ENCODE measurements around the gene CNGA1. TPM values are rescaled to one million over a fixed set of nuclear protein-coding genes. Genes with fewer than 3 reads are reported as not detected.
"Not testable (repeated sequence)": the region's sequence is repeated elsewhere in the genome, so short reads cannot be mapped to it uniquely, and the experiment has no call there.

CNGA1 gene
- total RNA-seq, 1 experiment from 2014 or later = 0.05 TPM

- in situ Hi-C loops (cut with HindIII; ENCODE audit: low pct_unique_long_range_greater_than_20kb, low sequenced_read_pairs) = loop anchor here (10.0 kb wide), 1 partner anchor 255 kb away; no protein-coding TSS in a partner anchor
- no peak for DNase-seq (ENCODE audit: low read depth, low spot score)
Observed at GRCh38 chr4:47929682-47930201, 86.7 kb downstream of the CNGA1 start.

DNA sequence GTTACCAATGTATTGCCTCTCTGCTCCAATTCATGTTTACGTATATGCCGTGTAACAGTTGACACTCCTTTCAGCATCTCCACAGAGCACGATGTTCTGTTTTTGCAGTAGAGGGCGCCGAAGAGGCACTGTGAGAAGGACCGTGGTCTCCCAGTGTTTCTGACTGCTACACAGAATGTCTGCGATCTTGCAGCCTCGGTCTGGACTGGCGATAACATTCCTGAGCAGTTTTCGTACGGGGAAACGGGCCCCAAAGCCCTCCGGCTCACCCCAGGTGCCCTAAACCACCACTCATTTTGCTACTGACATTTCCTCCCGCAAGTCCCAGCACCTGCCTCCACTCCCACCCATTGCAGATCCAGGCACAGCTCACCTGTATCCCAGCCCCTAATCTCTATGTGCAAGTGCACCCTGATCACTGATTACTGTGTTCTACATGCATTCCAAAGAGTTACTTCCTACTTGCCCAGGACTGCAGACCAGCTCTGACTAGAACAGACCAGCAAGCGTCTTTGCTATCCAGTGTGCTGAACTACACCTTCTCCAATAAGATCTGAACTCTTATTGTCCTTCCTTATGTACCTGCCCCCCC, 89.7 kb downstream of the CNGA1 start:
- in situ Hi-C loops (cut with HindIII; ENCODE audit: low pct_unique_long_range_greater_than_20kb, low sequenced_read_pairs) = no loop called here

GRCh38 chr4:47923261-47923608, 93.2 kb downstream of the CNGA1 start:
- in situ Hi-C loops (cut with HindIII; ENCODE audit: low pct_unique_long_range_greater_than_20kb, low sequenced_read_pairs); DNase-seq (ENCODE audit: low read depth, low spot score): not testable (repeated sequence)

More for the DNA sequence above, 89.7 kb downstream of the CNGA1 start:
- DNase-seq (ENCODE audit: low read depth, low spot score) = peak; percentile 74

DNA sequence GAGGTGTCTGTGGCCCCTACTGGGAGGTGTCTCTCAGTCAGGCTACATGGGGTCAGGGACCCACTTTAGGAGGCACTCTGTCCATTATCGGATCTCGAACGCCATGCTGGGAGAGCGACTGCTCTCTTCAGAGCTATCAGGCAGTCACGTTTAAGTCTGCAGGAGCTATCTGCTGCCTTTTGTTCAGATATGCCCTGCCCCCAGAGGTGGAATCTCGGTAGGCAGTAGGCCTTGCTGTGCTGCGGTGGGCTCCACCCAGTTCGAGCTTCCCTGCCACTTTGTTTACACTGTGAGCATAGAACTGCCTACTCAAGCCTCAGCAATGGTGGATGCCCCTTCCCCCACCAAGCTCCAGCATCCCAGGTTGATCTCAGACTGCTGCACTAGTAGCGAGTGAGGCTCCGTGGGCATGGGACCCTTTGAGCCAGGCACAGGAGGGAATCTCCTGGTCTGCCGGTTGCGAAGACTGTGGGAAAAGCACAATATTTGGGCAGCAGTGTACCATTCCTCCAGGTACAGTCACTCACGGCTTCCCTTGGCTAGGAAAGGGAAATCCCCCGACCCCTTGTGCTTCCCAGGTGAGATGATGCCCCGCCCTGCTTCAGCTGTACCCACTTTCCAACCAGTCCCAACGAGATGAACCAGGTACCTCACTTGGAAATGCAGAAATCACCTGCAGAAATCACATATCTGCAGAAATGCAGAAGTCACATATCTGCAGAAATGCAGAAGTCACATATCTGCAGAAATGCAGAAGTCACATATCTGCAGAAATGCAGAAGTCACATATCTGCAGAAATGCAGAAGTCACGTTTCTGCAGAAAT, 93.8 kb downstream of the CNGA1 start:
- in situ Hi-C loops (cut with HindIII; ENCODE audit: low pct_unique_long_range_greater_than_20kb, low sequenced_read_pairs); DNase-seq (ENCODE audit: low read depth, low spot score): not testable (repeated sequence)

- DNase-seq (ENCODE audit: low read depth, low spot score); in situ Hi-C loops (cut with HindIII; ENCODE audit: low pct_unique_long_range_greater_than_20kb, low sequenced_read_pairs): not testable (repeated sequence)
Observed at GRCh38 chr4:47917163-47917562, 99.3 kb downstream of the CNGA1 start.

DNA sequence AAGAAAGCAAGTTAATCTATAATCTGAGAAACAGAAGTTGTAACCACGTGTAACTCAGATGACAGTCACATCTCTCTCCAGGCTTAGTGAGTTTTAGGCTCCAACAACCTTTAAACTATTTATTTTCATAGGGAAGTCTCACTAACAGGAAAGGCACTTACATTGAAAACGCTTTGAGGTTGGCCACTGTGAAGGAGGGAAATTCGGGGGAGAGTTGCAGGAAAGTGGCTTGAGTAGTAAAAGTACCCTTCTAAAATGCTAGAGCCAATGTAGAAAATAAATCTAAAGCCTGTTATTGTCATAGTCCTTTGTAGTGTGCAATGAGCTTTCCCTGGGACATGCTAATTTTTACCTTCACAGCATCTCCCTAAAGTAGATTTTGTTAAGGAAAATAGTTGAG, 101.1 kb downstream of the CNGA1 start:
- no peak for DNase-seq (ENCODE audit: low read depth, low spot score)
- in situ Hi-C loops (cut with HindIII; ENCODE audit: low pct_unique_long_range_greater_than_20kb, low sequenced_read_pairs) = no loop called here

DNA sequence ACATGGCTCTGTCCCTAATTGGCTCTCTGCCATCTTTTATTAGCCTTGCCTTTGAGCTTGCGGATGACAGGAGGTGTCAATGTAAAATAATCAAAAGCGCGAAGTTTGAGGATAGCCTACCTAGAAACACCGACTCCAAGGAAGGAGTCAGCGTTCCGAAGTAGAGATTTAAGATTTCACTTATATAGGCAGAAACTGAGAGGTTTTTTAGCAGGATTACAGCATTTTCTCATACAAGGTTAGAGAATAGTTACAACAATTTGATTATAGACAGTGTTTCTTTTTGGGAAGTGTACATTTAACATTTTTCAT, 101.6 kb downstream of the CNGA1 start:
- no peak for DNase-seq (ENCODE audit: low read depth, low spot score)
- in situ Hi-C loops (cut with HindIII; ENCODE audit: low pct_unique_long_range_greater_than_20kb, low sequenced_read_pairs) = no loop called here

- DNase-seq (ENCODE audit: low read depth, low spot score) = peak; percentile 95
Observed at GRCh38 chr4:47914220-47914925, 102.1 kb downstream of the CNGA1 start, which contains the start of gene NFXL1. TSS of gene NFXL1 (minus strand) at chr4:47914583. CDS start at chr4:47914203, 380 bp downstream.

DNA sequence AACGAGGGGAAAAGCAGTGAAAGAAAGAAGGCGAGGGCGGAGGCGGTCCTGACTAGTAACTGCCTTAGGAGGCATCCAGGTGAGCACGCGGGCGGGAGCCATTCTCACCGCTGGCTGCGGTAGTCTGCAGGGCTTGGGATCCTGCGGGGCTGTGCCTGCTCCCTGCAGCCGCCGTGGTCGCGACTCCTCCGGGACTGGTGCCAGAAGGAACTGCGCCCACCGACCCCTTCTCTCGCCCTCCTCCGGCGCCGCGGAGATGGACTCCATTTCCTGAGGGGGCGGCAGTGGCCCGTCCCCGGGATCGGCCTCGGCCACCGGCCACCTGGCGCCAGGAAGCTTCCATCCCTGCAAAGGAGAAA, 102.6 kb downstream of the CNGA1 start:
- no peak for DNase-seq (ENCODE audit: low read depth, low spot score)
- in situ Hi-C loops (cut with HindIII; ENCODE audit: low pct_unique_long_range_greater_than_20kb, low sequenced_read_pairs) = no loop called here

More at GRCh38 chr4:47914220-47914925, 102.1 kb downstream of the CNGA1 start, which contains the start of gene NFXL1:
- in situ Hi-C loops (cut with HindIII; ENCODE audit: low pct_unique_long_range_greater_than_20kb, low sequenced_read_pairs) = no loop called here

DNA sequence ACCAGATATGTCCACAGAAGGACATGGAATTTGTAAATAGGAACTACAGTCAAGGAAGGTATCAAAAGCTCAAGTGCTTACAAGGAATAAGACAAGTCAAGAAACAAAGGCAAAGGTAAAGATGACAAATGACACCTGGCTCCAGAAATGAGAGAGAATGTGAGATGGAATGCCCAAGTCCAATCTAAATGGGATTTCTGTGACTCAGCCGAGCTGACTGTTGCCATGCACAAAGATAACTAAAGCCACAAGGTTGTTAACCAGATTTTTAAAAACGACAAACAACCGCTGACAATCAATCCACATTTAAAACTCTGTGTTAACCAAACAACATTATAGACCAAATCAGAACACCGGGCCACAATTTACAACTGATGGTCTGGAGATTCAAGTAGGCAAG, 103.2 kb downstream of the CNGA1 start:
- in situ Hi-C loops (cut with HindIII; ENCODE audit: low pct_unique_long_range_greater_than_20kb, low sequenced_read_pairs) = no loop called here
- DNase-seq (ENCODE audit: low read depth, low spot score) = no peak

DNA sequence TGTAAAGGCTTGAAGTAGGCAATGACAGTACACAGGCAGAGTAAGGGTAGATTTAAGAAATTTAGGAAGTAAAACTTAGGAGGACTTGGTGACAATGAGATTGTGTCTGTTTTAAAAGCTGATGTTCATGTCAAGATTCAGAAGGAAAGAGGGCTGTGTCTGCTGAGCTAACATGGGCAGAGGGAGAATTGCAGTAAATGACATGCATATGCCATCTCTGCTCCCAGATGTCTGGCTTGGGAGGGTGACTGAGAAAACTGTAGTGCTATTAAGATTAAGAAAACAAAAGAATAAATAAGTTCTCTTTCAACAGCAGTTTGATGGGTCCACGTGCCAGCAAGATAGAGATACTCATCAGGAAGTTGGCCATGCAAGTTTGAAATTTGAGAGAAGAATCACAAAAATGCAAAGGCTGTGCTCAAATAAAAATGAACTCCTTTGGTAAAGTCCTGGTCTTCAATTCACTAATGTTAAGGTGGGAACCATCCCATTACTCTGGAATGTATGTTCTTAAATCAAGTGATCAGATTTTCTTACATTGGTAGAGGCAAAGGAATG, 109.3 kb downstream of the CNGA1 start:
- DNase-seq (ENCODE audit: low read depth, low spot score) = no peak
- in situ Hi-C loops (cut with HindIII; ENCODE audit: low pct_unique_long_range_greater_than_20kb, low sequenced_read_pairs) = no loop called here

DNA sequence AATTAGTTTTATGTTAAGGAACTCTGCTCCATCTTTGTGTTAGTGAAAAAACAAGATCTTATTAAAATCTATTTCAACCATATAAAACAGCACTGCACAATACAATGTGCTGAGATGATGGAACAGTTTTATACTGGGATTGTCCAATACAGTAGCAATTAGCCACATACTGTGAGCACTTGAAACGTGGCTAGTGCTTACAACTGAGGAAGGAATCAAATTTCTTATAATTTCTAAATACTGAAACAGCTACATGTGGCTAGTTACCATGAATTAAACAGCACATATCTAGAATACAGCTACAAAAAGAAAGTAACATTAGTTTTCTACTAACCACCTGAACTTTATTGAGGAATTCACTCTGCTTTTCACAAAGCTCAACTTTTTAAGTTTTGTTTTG, 116.8 kb downstream of the CNGA1 start:
- DNase-seq (ENCODE audit: low read depth, low spot score) = no peak
- in situ Hi-C loops (cut with HindIII; ENCODE audit: low pct_unique_long_range_greater_than_20kb, low sequenced_read_pairs) = no loop called here

GRCh38 chr4:47891928-47892327, 124.6 kb downstream of the CNGA1 start:
- DNase-seq (ENCODE audit: low read depth, low spot score) = no peak
- in situ Hi-C loops (cut with HindIII; ENCODE audit: low pct_unique_long_range_greater_than_20kb, low sequenced_read_pairs) = no loop called here

Other genes starting within 250 kb of the CNGA1 start
- 0.03 TPM in 1 of 2 replicates, not detected in the other for gene CORIN, start 178.6 kb downstream of the CNGA1 start, total RNA-seq (2014; rRNA removed; shearing (Covaris generic))
- 4.3 and 5.9 TPM in 2 replicates for gene NFXL1, start 102.1 kb downstream of the CNGA1 start, total RNA-seq (2014; rRNA removed; shearing (Covaris generic))
- 0.13 and 0.40 TPM in 2 replicates for gene NIPAL1, start 91 bp upstream of the CNGA1 start, total RNA-seq (2014; rRNA removed; shearing (Covaris generic))
- gene TXK, start 117.6 kb upstream of the CNGA1 start, total RNA-seq (2014; rRNA removed; shearing (Covaris generic)) = 0.13 TPM in 1 of 2 replicates, not detected in the other